Natural killer cell (primary cell): ENCODE data around the gene RUSF1. TPM values are rescaled to one million over a fixed set of nuclear protein-coding genes. Genes with fewer than 3 reads are reported as not detected.

Source experiments
- ATAC-seq, 3 donors: fragments of 150-1000 bp in 2 of 3; fragments of 200-7000 bp in 1 of 3; cut with Tn5 transposase; 1 replicate in 1 of 3; 2 replicates in 2 of 3; pipeline ENCODE4 v1.10.0; 2021; ENCODE audit warnings: mild to moderate bottlenecking in 2 of 3, moderate library complexity in 2 of 3
- DNase-seq, 2 donors: peaks; one replicate each; pipeline versions ENCODE4 v3.0.0 to v3.0.0-alpha.2; 2013 to 2021; ENCODE audit warnings: mixed read lengths in 1 of 2
- H3K27ac ChIP-seq: one replicate; pipeline ENCODE4 v1.5.1; 2013; ENCODE audit warnings: mild to moderate bottlenecking, low read length
- H3K27me3 ChIP-seq: one replicate; pipeline ENCODE4 v1.6.1; 2013; ENCODE audit warnings: low read length; ENCODE audit not compliant: control insufficient read depth, insufficient read depth
- H3K36me3 ChIP-seq: one replicate; pipeline ENCODE4 v1.6.1; 2013; ENCODE audit warnings: low read length; ENCODE audit not compliant: control insufficient read depth, insufficient read depth
- H3K4me1 ChIP-seq: one replicate; pipeline ENCODE4 v1.6.1; 2013; ENCODE audit warnings: low read length; ENCODE audit not compliant: control insufficient read depth, insufficient read depth
- H3K4me3 ChIP-seq: one replicate; pipeline ENCODE4 v1.5.1; 2013; ENCODE audit warnings: low read length
- H3K9me3 ChIP-seq: one replicate; pipeline ENCODE4 v1.6.1; 2013; ENCODE audit warnings: low read length; ENCODE audit not compliant: control insufficient read depth, insufficient read depth
- H3K27ac Mint-ChIP-seq, 2 donors: one replicate each; pipeline ENCODE4 v1.8.0; 2022; ENCODE audit warnings: mild to moderate bottlenecking in 2 of 2, mixed read lengths in 2 of 2, moderate library complexity in 1 of 2
- H3K27me3 Mint-ChIP-seq, 2 donors: one replicate each; pipeline ENCODE4 v1.8.0; 2022; ENCODE audit warnings: low read depth in 2 of 2, mixed read lengths in 2 of 2
- H3K36me3 Mint-ChIP-seq: one replicate; pipeline ENCODE4 v1.8.0; 2022; ENCODE audit warnings: mixed read lengths
- H3K4me1 Mint-ChIP-seq, 2 donors: one replicate each; pipeline ENCODE4 v1.8.0; 2022; ENCODE audit warnings: mixed read lengths in 2 of 2
- H3K4me3 Mint-ChIP-seq: one replicate; pipeline ENCODE4 v1.8.0; 2022; ENCODE audit warnings: mild to moderate bottlenecking, moderate library complexity, mixed read lengths
- H3K9me3 Mint-ChIP-seq, 2 donors: one replicate each; pipeline ENCODE4 v1.8.0; 2022; ENCODE audit warnings: mixed read lengths in 2 of 2
- CTCF ChIP-seq: fragments of 200-600 bp; IDR thresholded peaks from one replicate; pipeline ENCODE4 v1.8.0; 2022; ENCODE audit warnings: antibody characterized with exemption
- WGBS: methylation state at CpG from one replicate; pipeline ENCODE4 v1.1.7; 2013; ENCODE audit warnings: missing lambda C conversion rate; ENCODE audit not compliant: insufficient coverage; 5-methylcytosine and 5-hydroxymethylcytosine counted together
- intact Hi-C: fragments of 100-400 bp; cut with micrococcal nuclease; formaldehyde crosslinking; loops from one replicate; pipeline ENCODE4 v1.14.2; 2022
- total RNA-seq, 4 donors: library from RNA; stranded (reverse); fragments of 120-200 nt in 1 of 4; gene quantifications; one replicate each; pipeline versions ENCODE4 v1.2.3 to v1.2.4, GENCODE V29; 2013 to 2022

Gene RUSF1
- total RNA-seq, 3 donors from 2014 or later (not counting 1 experiment from before 2014, with no cell fraction given), result 50.2 to 61.5 (median 51.9) TPM

GRCh38 chr16:31532896-31533295 lies 24.7 kb upstream of the RUSF1 start:
- no peak overlapping the region for H3K4me3 Mint-ChIP-seq
- Histone ChIP-seq H3K4me1 (peaks cover 5% of the 10 kb centered on the region), H3K9me3 (no peaks in the 10 kb centered on the region), H3K4me3 (no peak overlapping the region), H3K36me3 (no peaks in the 10 kb centered on the region), H3K27me3 (peaks cover 23% of the 10 kb centered on the region), H3K27ac (no peak overlapping the region)
- no peak for TF ChIP-seq CTCF
- intact Hi-C loops, result no loop called here
- H3K9me3 Mint-ChIP-seq, result no peaks in the 10 kb centered on the region
- no peak overlapping the region for H3K27ac Mint-ChIP-seq
- no peak for ATAC-seq
- H3K36me3 Mint-ChIP-seq, result no peaks in the 10 kb centered on the region
- 90% methylated on average over 4 of the region's 4 CpGs for WGBS
- peaks cover 24 to 27% of the 10 kb centered on the region in 2 donors for H3K27me3 Mint-ChIP-seq
- H3K4me1 Mint-ChIP-seq, result peaks cover 0 to 5% of the 10 kb centered on the region in 2 donors
- DNase-seq, result no peak

- Mint-ChIP-seq H3K36me3 (no peaks in the 10 kb centered on the region), H3K9me3 (no peaks in the 10 kb centered on the region), H3K27ac (no peak overlapping the region), H3K27me3 (peaks cover 25 to 28% of the 10 kb centered on the region in 2 donors), H3K4me3 (no peak overlapping the region), H3K4me1 (no peaks in the 10 kb centered on the region)
- DNase-seq (no peak), ATAC-seq (no peak)
- Histone ChIP-seq H3K27me3 (peaks cover 20% of the 10 kb centered on the region), H3K27ac (no peak overlapping the region), H3K9me3 (no peaks in the 10 kb centered on the region), H3K36me3 (no peaks in the 10 kb centered on the region), H3K4me3 (no peak overlapping the region), H3K4me1 (peaks cover 2% of the 10 kb centered on the region)
- no peak for TF ChIP-seq CTCF
- WGBS, result 77% methylated on average over 2 of the region's 2 CpGs
- intact Hi-C loops, result no loop called here
Measured at GRCh38 chr16:31532120-31532519, 23.9 kb upstream of the RUSF1 start.

- Histone ChIP-seq H3K36me3 (no peaks in the 10 kb centered on the region), H3K4me3 (no peak overlapping the region), H3K27me3 (peaks cover 11% of the 10 kb centered on the region), H3K27ac (no peak overlapping the region), H3K9me3 (no peaks in the 10 kb centered on the region), H3K4me1 (peaks cover 2% of the 10 kb centered on the region)
- ATAC-seq (no peak), DNase-seq (no peak)
- Mint-ChIP-seq H3K9me3 (no peaks in the 10 kb centered on the region), H3K27ac (no peak overlapping the region), H3K27me3 (peaks cover 25 to 26% of the 10 kb centered on the region in 2 donors), H3K4me1 (no peaks in the 10 kb centered on the region), H3K36me3 (no peaks in the 10 kb centered on the region), H3K4me3 (no peak overlapping the region)
- intact Hi-C loops, result no loop called here
- WGBS, result 71% methylated on average over 1 of the region's 1 CpG
- no peak for TF ChIP-seq CTCF
Measured at GRCh38 chr16:31531096-31531495, 22.9 kb upstream of the RUSF1 start.

GRCh38 chr16:31530405-31530804 lies 22.2 kb upstream of the RUSF1 start:
- Histone ChIP-seq H3K4me3 (no peak overlapping the region), H3K36me3 (no peaks in the 10 kb centered on the region), H3K27me3 (peaks cover 7% of the 10 kb centered on the region), H3K27ac (no peak overlapping the region), H3K9me3 (no peaks in the 10 kb centered on the region), H3K4me1 (peaks cover 2% of the 10 kb centered on the region)
- Mint-ChIP-seq H3K4me3 (no peak overlapping the region), H3K4me1 (no peaks in the 10 kb centered on the region), H3K27me3 (peaks cover 18 to 21% of the 10 kb centered on the region in 2 donors), H3K36me3 (no peaks in the 10 kb centered on the region), H3K27ac (no peak overlapping the region), H3K9me3 (no peaks in the 10 kb centered on the region)
- no peak for DNase-seq
- no peak for TF ChIP-seq CTCF
- WGBS, result 82% methylated on average over 2 of the region's 5 CpGs
- intact Hi-C loops, result no loop called here
- ATAC-seq, result no peak
